H9 (cell line): ENCODE results near the gene NEDD9. TPM values are rescaled to one million over a fixed set of nuclear protein-coding genes. Genes with fewer than 3 reads are reported as not detected.

Experiments used
- DNase-seq: peaks from one replicate; pipeline ENCODE4 v3.0.0-alpha.2; 2017
- H2AFZ ChIP-seq: one replicate; pipeline ENCODE4 v1.6.1; 2013; ENCODE audit warnings: mild to moderate bottlenecking, low read length, control low read depth, moderate library complexity
- H2AK5ac ChIP-seq: 2 replicates; pipeline ENCODE4 v1.6.1; 2013; ENCODE audit warnings: low read length, control low read depth, mixed read lengths; ENCODE audit not compliant: insufficient read length
- H2BK120ac ChIP-seq: one replicate; pipeline ENCODE4 v1.6.1; 2013; ENCODE audit warnings: low read depth, mild to moderate bottlenecking, low read length, control low read depth, inconsistent platforms; ENCODE audit not compliant: poor library complexity, severe bottlenecking
- H2BK12ac ChIP-seq: 2 replicates; pipeline ENCODE4 v1.6.1; 2013; ENCODE audit warnings: low read length, control low read depth, mixed read lengths, low read depth; ENCODE audit not compliant: insufficient read length
- H2BK15ac ChIP-seq: 2 replicates; pipeline ENCODE4 v1.6.1; 2013; ENCODE audit warnings: low read depth, low read length, control low read depth
- H2BK20ac ChIP-seq: one replicate; pipeline ENCODE4 v1.6.1; 2013; ENCODE audit warnings: low read depth, mild to moderate bottlenecking, low read length, control low read depth, inconsistent platforms; ENCODE audit not compliant: poor library complexity, severe bottlenecking
- H2BK5ac ChIP-seq: 2 replicates; pipeline ENCODE4 v1.6.1; 2013; ENCODE audit warnings: low read length, control low read depth, mixed read lengths; ENCODE audit not compliant: insufficient read length
- H3K14ac ChIP-seq: 2 replicates; pipeline ENCODE4 v1.6.1; 2013; ENCODE audit warnings: low read length, control low read depth; ENCODE audit not compliant: insufficient read depth
- H3K18ac ChIP-seq: 2 replicates; pipeline ENCODE4 v1.6.1; 2013; ENCODE audit warnings: low read depth, mild to moderate bottlenecking, mixed read lengths, low read length, control low read depth; ENCODE audit not compliant: insufficient read length
- H3K23ac ChIP-seq: 2 replicates; pipeline ENCODE4 v1.6.1; 2013; ENCODE audit warnings: low read length, control low read depth, mixed read lengths, low read depth; ENCODE audit not compliant: insufficient read length
- H3K23me2 ChIP-seq: 2 replicates; pipeline ENCODE4 v1.6.1; 2013; ENCODE audit warnings: low read depth, mild to moderate bottlenecking, mixed read lengths, low read length, control low read depth; ENCODE audit not compliant: insufficient read length, poor library complexity, severe bottlenecking
- H3K27ac ChIP-seq: 2 replicates; pipeline ENCODE4 v1.5.1; 2013; ENCODE audit warnings: low read length, control low read depth, mixed read lengths, low read depth; ENCODE audit not compliant: insufficient read length
- H3K27me3 ChIP-seq: 2 replicates; pipeline ENCODE4 v1.6.1; 2013; ENCODE audit warnings: low read length, control low read depth, inconsistent platforms; ENCODE audit not compliant: insufficient read depth
- H3K4ac ChIP-seq: 2 replicates; pipeline ENCODE4 v1.6.1; 2013; ENCODE audit warnings: low read depth, mild to moderate bottlenecking, control low read depth, inconsistent platforms, low read length, moderate library complexity
- H3K4me1 ChIP-seq: 2 replicates; pipeline ENCODE4 v1.6.1; 2013; ENCODE audit warnings: low read length, control low read depth, inconsistent platforms; ENCODE audit not compliant: insufficient read depth
- H3K4me2 ChIP-seq: 2 replicates; pipeline ENCODE4 v1.6.1; 2013; ENCODE audit warnings: low read length, control low read depth, mixed read lengths; ENCODE audit not compliant: insufficient read length, insufficient read depth
- H3K56ac ChIP-seq: 2 replicates; pipeline ENCODE4 v1.6.1; 2013; ENCODE audit warnings: low read depth, mild to moderate bottlenecking, mixed read lengths, low read length, control low read depth; ENCODE audit not compliant: insufficient read length
- H3K79me1 ChIP-seq: 2 replicates; pipeline ENCODE4 v1.6.1; 2013; ENCODE audit warnings: low read depth, mild to moderate bottlenecking, moderate library complexity, low read length, control low read depth, inconsistent platforms; ENCODE audit not compliant: insufficient read depth, poor library complexity, severe bottlenecking
- H3K79me2 ChIP-seq: 2 replicates; pipeline ENCODE4 v1.6.1; 2013; ENCODE audit warnings: low read length, control low read depth, inconsistent platforms; ENCODE audit not compliant: insufficient read depth
- H3K9ac ChIP-seq: 2 replicates; pipeline ENCODE4 v1.6.1; 2013; ENCODE audit warnings: low read length, control low read depth, mixed read lengths; ENCODE audit not compliant: insufficient read length; ENCODE audit errors: extremely low read depth
- H3K9me3 ChIP-seq: one replicate; pipeline ENCODE4 v1.6.1; 2013; ENCODE audit warnings: low read depth, low read length, inconsistent platforms; ENCODE audit not compliant: control insufficient read depth
- H3T11ph ChIP-seq: one replicate; pipeline ENCODE4 v1.6.1; 2013; ENCODE audit warnings: mild to moderate bottlenecking, low read length, control low read depth, inconsistent platforms
- H4K20me1 ChIP-seq: one replicate; pipeline ENCODE4 v1.6.1; 2013; ENCODE audit not compliant: control insufficient read depth, insufficient read length, insufficient read depth
- H4K5ac ChIP-seq: 2 replicates; pipeline ENCODE4 v1.6.1; 2013; ENCODE audit warnings: low read depth, mild to moderate bottlenecking, mixed read lengths, low read length, control low read depth; ENCODE audit not compliant: insufficient read length
- H4K8ac ChIP-seq: replicated peaks from 2 replicates; pipeline ENCODE4 v1.6.1; 2013; ENCODE audit warnings: low read length, control low read depth, mixed read lengths, low read depth; ENCODE audit not compliant: insufficient read length
- H4K91ac ChIP-seq: 2 replicates; pipeline ENCODE4 v1.6.1; 2013; ENCODE audit warnings: low read depth, mild to moderate bottlenecking, moderate library complexity, mixed read lengths, low read length, control low read depth; ENCODE audit not compliant: insufficient read length
- H3K27ac Mint-ChIP-seq, 3 experiments: 2 replicates in 2 of 3; 3 replicates in 1 of 3; pipeline ENCODE4 v1.8.0; 2020 to 2021; ENCODE audit warnings: mixed read lengths in 3 of 3, mild to moderate bottlenecking in 1 of 3, moderate library complexity in 1 of 3
- H3K27me3 Mint-ChIP-seq: 2 replicates; pipeline ENCODE4 v1.8.0; 2021; ENCODE audit warnings: low read depth, mild to moderate bottlenecking, moderate library complexity, mixed read lengths
- H3K36me3 Mint-ChIP-seq, 3 experiments: 2 replicates in 2 of 3; 3 replicates in 1 of 3; pipeline ENCODE4 v1.8.0; 2020 to 2021; ENCODE audit warnings: low read depth in 3 of 3, mixed read lengths in 3 of 3; ENCODE audit not compliant: insufficient read depth in 1 of 3
- H3K4me1 Mint-ChIP-seq, 2 experiments: 2 replicates each; pipeline ENCODE4 v1.8.0; 2020; ENCODE audit warnings: mixed read lengths in 2 of 2
- H3K4me3 Mint-ChIP-seq, 2 experiments: 2 replicates in 1 of 2; 3 replicates in 1 of 2; pipeline ENCODE4 v1.8.0; 2020 to 2021; ENCODE audit warnings: mild to moderate bottlenecking in 2 of 2, mixed read lengths in 2 of 2, moderate library complexity in 1 of 2
- H3K9me3 Mint-ChIP-seq, 2 experiments: 2 replicates in 1 of 2; 3 replicates in 1 of 2; pipeline ENCODE4 v1.8.0; 2020; ENCODE audit warnings: mild to moderate bottlenecking in 2 of 2, mixed read lengths in 2 of 2, moderate library complexity in 1 of 2
- WGBS: extraction: QIAGEN DNeasy Blood & Tissue Kit; methylation state at CpG from one replicate; pipeline ENCODE4 v1.1.7; 2013; ENCODE audit warnings: missing lambda C conversion rate, low lambda C conversion rate, mixed read lengths; ENCODE audit not compliant: insufficient read length; ENCODE audit errors: extremely low coverage; 5-methylcytosine and 5-hydroxymethylcytosine counted together
- total RNA-seq: library from RNA; stranded (reverse); gene quantifications from 2 replicates; pipeline ENCODE4 v1.2.1, GENCODE V29; 2021
- TF ChIP-seq, protein P1 (sequence below): fragments of 200-600 bp; sonication (generic); conservative IDR thresholded peaks from 3 replicates; pipeline ENCODE4 v1.8.0; 2021; ENCODE audit warnings: antibody characterized with exemption, mild to moderate bottlenecking

NEDD9 gene
- total RNA-seq, 1 experiment from 2014 or later: 5.5 TPM

DNA sequence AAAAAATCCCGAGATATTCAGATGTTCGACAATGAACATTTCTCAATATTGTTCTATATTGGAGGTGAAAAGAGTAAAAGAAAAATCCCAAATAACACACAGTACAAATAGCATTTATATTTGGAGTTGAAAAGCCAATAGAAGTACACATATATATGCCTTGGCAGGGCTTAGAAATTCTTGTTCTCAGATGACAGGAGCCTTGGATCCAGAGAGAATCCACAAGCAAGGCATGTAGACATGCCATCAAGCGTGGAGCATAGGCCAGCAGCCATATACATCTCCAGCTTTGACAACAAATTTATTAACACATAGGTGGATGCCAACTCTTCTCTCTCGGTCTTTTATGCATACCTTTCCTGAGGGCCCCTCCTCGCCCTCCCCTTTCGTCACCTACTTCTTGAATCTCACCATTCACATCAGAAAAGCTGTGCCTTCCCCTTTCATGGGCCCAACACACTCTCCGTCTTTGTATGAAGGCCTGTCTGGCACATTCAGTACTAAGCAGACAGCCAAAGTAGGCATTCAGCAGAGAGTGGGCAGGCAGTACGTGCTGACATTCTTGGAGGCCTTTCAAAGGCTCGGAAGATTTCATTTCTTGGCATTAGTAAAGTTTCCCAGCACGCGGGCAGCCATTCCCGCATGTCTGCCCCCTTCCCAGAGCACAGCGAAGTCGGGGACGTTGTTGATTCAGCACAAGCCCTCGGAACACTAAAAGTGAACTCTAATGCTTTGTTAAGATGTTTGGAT is 18.2 kb downstream of the NEDD9 start:
- no peak for DNase-seq
- H3K9me3 Mint-ChIP-seq: no peaks in the 10 kb centered on the region

More for the DNA sequence above, 18.2 kb downstream of the NEDD9 start:
- Histone ChIP-seq H3K79me1 (no peaks in the 10 kb centered on the region), H3K27ac (no peak overlapping the region), H2AFZ (no peak overlapping the region), H3K4ac (no peak overlapping the region), H2BK120ac (no peak overlapping the region), H3K14ac (no peak overlapping the region), H2BK20ac (no peak overlapping the region), H2AK5ac (no peak overlapping the region), H2BK15ac (no peak overlapping the region), H4K91ac (no peak overlapping the region), H4K20me1 (no peaks in the 10 kb centered on the region), H3K4me1 (peaks cover 12% of the 10 kb centered on the region; the same call in 1 of the 2 replicates), H2BK12ac (no peak overlapping the region), H4K5ac (no peak overlapping the region), H3K23ac (no peak overlapping the region), H3K4me2 (no peak overlapping the region), H3K9ac (no peak overlapping the region), H2BK5ac (no peak overlapping the region), H4K8ac (no peak overlapping the region), H3K79me2 (no peaks in the 10 kb centered on the region), H3K27me3 (no peaks in the 10 kb centered on the region), H3K18ac (no peak overlapping the region), H3K23me2 (no peaks in the 10 kb centered on the region), H3K9me3 (no peaks in the 10 kb centered on the region), H3K56ac (no peak overlapping the region), H3T11ph (no peak overlapping the region)
- no CpG with 5 or more reads among the region's 16 CpGs for WGBS
- Mint-ChIP-seq H3K36me3 (peaks cover 0 to 4% (median 0%) of the 10 kb centered on the region in 3 experiments; a peak in 2 of 7 replicates), H3K4me1 (peaks cover 62 to 63% of the 10 kb centered on the region in 2 experiments), H3K27me3 (no peaks in the 10 kb centered on the region), H3K27ac (no peak overlapping the region; a peak in 1 of 7 replicates), H3K4me3 (no peak overlapping the region)
- TF ChIP-seq, protein P1, sequence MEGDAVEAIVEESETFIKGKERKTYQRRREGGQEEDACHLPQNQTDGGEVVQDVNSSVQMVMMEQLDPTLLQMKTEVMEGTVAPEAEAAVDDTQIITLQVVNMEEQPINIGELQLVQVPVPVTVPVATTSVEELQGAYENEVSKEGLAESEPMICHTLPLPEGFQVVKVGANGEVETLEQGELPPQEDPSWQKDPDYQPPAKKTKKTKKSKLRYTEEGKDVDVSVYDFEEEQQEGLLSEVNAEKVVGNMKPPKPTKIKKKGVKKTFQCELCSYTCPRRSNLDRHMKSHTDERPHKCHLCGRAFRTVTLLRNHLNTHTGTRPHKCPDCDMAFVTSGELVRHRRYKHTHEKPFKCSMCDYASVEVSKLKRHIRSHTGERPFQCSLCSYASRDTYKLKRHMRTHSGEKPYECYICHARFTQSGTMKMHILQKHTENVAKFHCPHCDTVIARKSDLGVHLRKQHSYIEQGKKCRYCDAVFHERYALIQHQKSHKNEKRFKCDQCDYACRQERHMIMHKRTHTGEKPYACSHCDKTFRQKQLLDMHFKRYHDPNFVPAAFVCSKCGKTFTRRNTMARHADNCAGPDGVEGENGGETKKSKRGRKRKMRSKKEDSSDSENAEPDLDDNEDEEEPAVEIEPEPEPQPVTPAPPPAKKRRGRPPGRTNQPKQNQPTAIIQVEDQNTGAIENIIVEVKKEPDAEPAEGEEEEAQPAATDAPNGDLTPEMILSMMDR: no peak
